Activated CD8-positive, alpha-beta memory T cell treated with anti-CD3 and anti-CD28 coated beads, Interleukin-2, amount 50 U/mL, for 48 hours (primary cell): ENCODE measurements around the gene DACT2.
"Not testable (repeated sequence)": the region's sequence is repeated elsewhere in the genome, so short reads cannot be mapped to it uniquely, and the experiment has no call there.

ENCODE experiments used
- DNase-seq: peaks from one replicate; pipeline ENCODE4 v3.0.0-alpha.2; 2020

The DACT2 gene

GRCh38 chr6:168318090-168318489 lies 1.5 kb downstream of the DACT2 start:
- DNase-seq: no peak

- DNase-seq: no peak
Measured at GRCh38 chr6:168315596-168315995, 4.0 kb downstream of the DACT2 start.

GRCh38 chr6:168314948-168315347 lies 4.6 kb downstream of the DACT2 start:
- DNase-seq: no peak

- no peak for DNase-seq
Measured at GRCh38 chr6:168314021-168314420, 5.6 kb downstream of the DACT2 start.

GRCh38 chr6:168313431-168314011 lies 6.1 kb downstream of the DACT2 start:
- DNase-seq: no peak

- not testable (repeated sequence) for DNase-seq
Measured at GRCh38 chr6:168312125-168312507, 7.5 kb downstream of the DACT2 start.

- no peak for DNase-seq
Measured at GRCh38 chr6:168311410-168312124, 8.0 kb downstream of the DACT2 start.

- DNase-seq: no peak
Measured at GRCh38 chr6:168310945-168311344, 8.6 kb downstream of the DACT2 start.

GRCh38 chr6:168310403-168310802 lies 9.2 kb downstream of the DACT2 start:
- DNase-seq: no peak

- DNase-seq: no peak
Measured at GRCh38 chr6:168309997-168310396, 9.6 kb downstream of the DACT2 start.

GRCh38 chr6:168309183-168309582 lies 10.4 kb downstream of the DACT2 start:
- DNase-seq: no peak

- no peak for DNase-seq
Measured at GRCh38 chr6:168308390-168309144, 11.0 kb downstream of the DACT2 start.

GRCh38 chr6:168307695-168308021 lies 11.9 kb downstream of the DACT2 start:
- no peak for DNase-seq

GRCh38 chr6:168307015-168307694 lies 12.4 kb downstream of the DACT2 start:
- no peak for DNase-seq

- DNase-seq: no peak
Measured at GRCh38 chr6:168305863-168306262, 13.7 kb downstream of the DACT2 start.

- DNase-seq: no peak
Measured at GRCh38 chr6:168305096-168305749, 14.4 kb downstream of the DACT2 start.

GRCh38 chr6:168304752-168305015 lies 14.9 kb downstream of the DACT2 start:
- no peak for DNase-seq

- DNase-seq: no peak
Measured at GRCh38 chr6:168303982-168304751, 15.4 kb downstream of the DACT2 start.

- no peak for DNase-seq
Measured at GRCh38 chr6:168302534-168302933, 17.0 kb downstream of the DACT2 start.

GRCh38 chr6:168301648-168302398 lies 17.8 kb downstream of the DACT2 start:
- DNase-seq: no peak

- peak; percentile 15 for DNase-seq
Measured at GRCh38 chr6:168300975-168301647, 18.5 kb downstream of the DACT2 start.
